Endothelial cell (in vitro differentiated cells): ENCODE results near the gene RAB17. TPM values are rescaled to one million over a fixed set of nuclear protein-coding genes. Genes with fewer than 3 reads are reported as not detected.
"Not testable (repeated sequence)": the region's sequence is repeated elsewhere in the genome, so short reads cannot be mapped to it uniquely, and the experiment has no call there.

Experiments
- DNase-seq: peaks from one replicate; pipeline ENCODE4 v3.0.0; 2021; ENCODE audit warnings: low spot score
- H3K27ac Mint-ChIP-seq: one replicate; pipeline ENCODE4 v1.8.0; 2021; ENCODE audit warnings: mixed read lengths, inconsistent platforms; ENCODE audit not compliant: unreplicated experiment
- H3K27me3 Mint-ChIP-seq: one replicate; pipeline ENCODE4 v1.8.0; 2021; ENCODE audit warnings: mild to moderate bottlenecking, moderate library complexity, mixed read lengths, inconsistent platforms; ENCODE audit not compliant: unreplicated experiment
- H3K36me3 Mint-ChIP-seq: one replicate; pipeline ENCODE4 v1.8.0; 2021; ENCODE audit warnings: mild to moderate bottlenecking, low read depth, mixed read lengths, inconsistent platforms; ENCODE audit not compliant: unreplicated experiment
- H3K4me1 Mint-ChIP-seq: one replicate; pipeline ENCODE4 v1.8.0; 2021; ENCODE audit warnings: mild to moderate bottlenecking, mixed read lengths, inconsistent platforms; ENCODE audit not compliant: unreplicated experiment
- H3K4me3 Mint-ChIP-seq: one replicate; pipeline ENCODE4 v1.8.0; 2021; ENCODE audit warnings: mild to moderate bottlenecking, mixed read lengths, inconsistent platforms; ENCODE audit not compliant: unreplicated experiment
- H3K9me3 Mint-ChIP-seq: one replicate; pipeline ENCODE4 v1.8.0; 2021; ENCODE audit warnings: mixed read lengths, inconsistent platforms; ENCODE audit not compliant: unreplicated experiment
- total RNA-seq: library from RNA; stranded (reverse); fragmentation: NEBNext Ultra II Directional; extraction: Animal tissue kit (Norgen Biotek cat#: 25700); gene quantifications from one replicate; pipeline ENCODE4 v1.2.1, GENCODE V29; 2021; ENCODE audit not compliant: unreplicated experiment
- TF ChIP-seq, protein P1 (sequence below): fragments of 200-600 bp; sonication (generic); IDR thresholded peaks from one replicate; pipeline ENCODE4 v1.5.0; 2021; ENCODE audit warnings: antibody characterized with exemption; ENCODE audit not compliant: unreplicated experiment

Gene RAB17
- total RNA-seq, 1 donor from 2014 or later: 1.5 TPM

GRCh38 chr2:237613679-237614078 lies 23.1 kb upstream of the RAB17 start:
- DNase-seq: no peak
- H3K27me3 Mint-ChIP-seq: peaks cover 7% of the 10 kb centered on the region
- peak overlapping the region; percentile 81 for H3K27ac Mint-ChIP-seq
- no peak overlapping the region for H3K4me3 Mint-ChIP-seq
- TF ChIP-seq, protein P1, sequence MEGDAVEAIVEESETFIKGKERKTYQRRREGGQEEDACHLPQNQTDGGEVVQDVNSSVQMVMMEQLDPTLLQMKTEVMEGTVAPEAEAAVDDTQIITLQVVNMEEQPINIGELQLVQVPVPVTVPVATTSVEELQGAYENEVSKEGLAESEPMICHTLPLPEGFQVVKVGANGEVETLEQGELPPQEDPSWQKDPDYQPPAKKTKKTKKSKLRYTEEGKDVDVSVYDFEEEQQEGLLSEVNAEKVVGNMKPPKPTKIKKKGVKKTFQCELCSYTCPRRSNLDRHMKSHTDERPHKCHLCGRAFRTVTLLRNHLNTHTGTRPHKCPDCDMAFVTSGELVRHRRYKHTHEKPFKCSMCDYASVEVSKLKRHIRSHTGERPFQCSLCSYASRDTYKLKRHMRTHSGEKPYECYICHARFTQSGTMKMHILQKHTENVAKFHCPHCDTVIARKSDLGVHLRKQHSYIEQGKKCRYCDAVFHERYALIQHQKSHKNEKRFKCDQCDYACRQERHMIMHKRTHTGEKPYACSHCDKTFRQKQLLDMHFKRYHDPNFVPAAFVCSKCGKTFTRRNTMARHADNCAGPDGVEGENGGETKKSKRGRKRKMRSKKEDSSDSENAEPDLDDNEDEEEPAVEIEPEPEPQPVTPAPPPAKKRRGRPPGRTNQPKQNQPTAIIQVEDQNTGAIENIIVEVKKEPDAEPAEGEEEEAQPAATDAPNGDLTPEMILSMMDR: no peak
- H3K4me1 Mint-ChIP-seq: peaks cover 42% of the 10 kb centered on the region
- no peaks in the 10 kb centered on the region for H3K9me3 Mint-ChIP-seq
- H3K36me3 Mint-ChIP-seq: no peaks in the 10 kb centered on the region

DNA sequence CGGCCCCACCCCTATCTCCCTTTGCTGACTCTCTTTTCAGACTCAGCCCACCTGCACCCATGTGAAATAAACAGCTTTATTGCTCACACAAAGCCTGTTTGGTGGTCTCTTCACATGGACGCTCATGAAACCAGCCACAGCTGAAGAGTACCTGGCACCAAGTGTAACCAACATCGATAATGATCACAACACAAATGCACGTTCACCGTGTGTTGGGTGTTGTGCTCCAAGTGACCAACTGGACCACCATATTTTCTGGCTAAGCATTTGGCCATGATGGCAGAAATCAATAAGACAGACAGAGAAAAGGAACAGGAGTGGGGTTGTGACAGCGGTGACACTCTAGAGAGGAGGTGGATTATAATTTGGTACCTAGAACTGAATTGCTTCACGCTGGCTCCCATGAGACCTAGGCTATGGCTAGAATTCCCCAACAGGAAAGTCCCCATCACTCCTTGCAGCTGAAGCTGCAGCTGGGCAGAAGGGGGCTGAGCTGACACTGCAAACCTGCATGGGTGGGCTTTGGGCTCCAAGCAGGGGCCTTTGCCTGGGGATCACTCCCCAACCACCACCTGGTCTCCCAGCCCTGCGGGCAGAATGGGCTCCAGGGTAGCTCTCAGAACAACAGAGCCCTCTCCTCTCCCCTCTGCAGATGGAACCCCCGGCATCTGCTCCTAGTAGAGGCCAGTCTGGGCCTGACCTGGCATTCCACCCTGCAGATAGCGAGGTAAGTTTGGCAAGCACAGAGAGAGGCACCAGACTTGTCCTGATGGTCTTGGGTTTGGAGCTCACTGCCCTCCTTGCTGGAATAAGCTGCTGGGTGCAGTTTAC lies 22.2 kb upstream of the RAB17 start:
- Mint-ChIP-seq H3K4me1 (peaks cover 42% of the 10 kb centered on the region), H3K4me3 (no peak overlapping the region), H3K27me3 (peaks cover 10% of the 10 kb centered on the region), H3K36me3 (no peaks in the 10 kb centered on the region), H3K9me3 (no peaks in the 10 kb centered on the region), H3K27ac (peak overlapping the region; percentile 61)
- DNase-seq: no peak
- TF ChIP-seq, protein P1: no peak

DNA sequence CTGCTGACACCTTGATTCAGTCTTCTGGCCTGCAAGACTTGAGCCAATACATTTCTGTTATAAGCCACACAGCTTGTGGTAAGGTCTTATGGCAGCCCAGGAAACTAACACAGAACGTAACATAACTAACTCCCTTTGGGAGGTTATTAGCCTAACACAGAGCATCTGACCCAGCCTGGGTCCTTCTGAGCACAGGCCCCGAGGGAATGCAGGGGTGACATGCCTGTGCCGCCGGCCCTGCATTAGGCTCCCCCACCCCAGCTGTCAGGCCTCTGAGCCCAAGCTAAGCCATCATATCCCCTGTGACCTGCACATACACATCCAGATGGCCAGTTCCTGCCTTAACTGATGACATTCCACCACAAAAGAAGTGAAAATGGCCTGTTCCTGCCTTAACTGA lies 16.0 kb upstream of the RAB17 start:
- H3K4me1 Mint-ChIP-seq: peaks cover 26% of the 10 kb centered on the region
- H3K9me3 Mint-ChIP-seq, DNase-seq: not testable (repeated sequence)

DNA sequence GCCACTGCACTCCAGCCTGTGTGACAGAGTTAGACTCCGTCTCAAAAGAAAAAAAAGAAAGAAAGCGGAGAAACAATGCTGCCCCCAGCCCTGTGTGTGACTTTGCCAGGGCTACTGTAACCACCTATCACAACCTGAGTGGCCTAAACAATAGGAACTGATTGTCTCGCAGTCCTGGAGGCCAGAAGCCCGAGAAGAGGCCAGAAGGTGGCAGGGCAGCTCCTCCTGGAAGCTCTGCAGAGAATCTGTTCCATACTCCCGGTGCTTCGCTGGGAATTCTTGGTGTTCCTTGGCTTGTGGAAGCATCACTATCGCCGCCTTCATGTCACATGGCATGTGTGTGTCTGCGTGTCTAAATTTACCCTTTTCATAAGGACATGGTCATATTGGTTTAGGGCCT lies 14.4 kb upstream of the RAB17 start:
- no peak for DNase-seq
- Mint-ChIP-seq H3K9me3 (no peaks in the 10 kb centered on the region), H3K4me3 (no peak overlapping the region), H3K36me3 (peaks cover 5% of the 10 kb centered on the region), H3K4me1 (peaks cover 33% of the 10 kb centered on the region), H3K27ac (peak overlapping the region; percentile 37), H3K27me3 (peaks cover 9% of the 10 kb centered on the region)
- TF ChIP-seq, protein P1: no peak

More for the DNA sequence above, 16.0 kb upstream of the RAB17 start:
- H3K27ac Mint-ChIP-seq, H3K27me3 Mint-ChIP-seq, H3K36me3 Mint-ChIP-seq, H3K4me3 Mint-ChIP-seq: not testable (repeated sequence)

DNA sequence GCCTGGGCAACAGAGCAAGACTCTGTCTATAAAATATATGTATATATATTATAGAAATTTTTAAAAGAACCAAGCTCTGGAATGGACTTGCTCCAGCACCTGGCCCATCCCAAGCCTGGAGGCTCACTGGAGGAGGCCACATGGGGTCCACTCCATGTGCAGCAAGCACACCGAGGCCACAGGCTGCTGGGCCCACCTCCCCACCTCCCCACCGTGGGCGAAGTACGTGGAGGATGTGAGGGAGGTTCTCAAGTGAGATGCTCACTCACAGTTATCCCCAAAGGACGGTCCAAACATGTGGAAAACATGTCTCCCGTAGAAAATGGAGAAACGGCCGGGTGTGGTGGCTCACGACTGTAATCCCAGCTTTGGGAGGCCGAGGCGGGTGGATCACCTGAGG lies 13.9 kb upstream of the RAB17 start:
- Mint-ChIP-seq H3K9me3 (no peaks in the 10 kb centered on the region), H3K27me3 (peaks cover 12% of the 10 kb centered on the region), H3K27ac (peak overlapping the region; percentile 93), H3K4me1 (peaks cover 33% of the 10 kb centered on the region), H3K4me3 (no peak overlapping the region), H3K36me3 (peaks cover 5% of the 10 kb centered on the region)
- TF ChIP-seq, protein P1: no peak
- no peak for DNase-seq
